OCI-LY3 (cell line): ENCODE results near the gene TNRC18.
"Not testable (repeated sequence)": the region's sequence is repeated elsewhere in the genome, so short reads cannot be mapped to it uniquely, and the experiment has no call there.

Experiments used
- EZH2phosphoT487 ChIP-seq: fragments of 200-600 bp; shearing (Covaris generic); IDR thresholded peaks from 2 replicates; pipeline ENCODE4 v1.6.1; 2018; ENCODE audit warnings: antibody characterized with exemption, mixed run types, low read depth
- TF ChIP-seq, protein P1 (sequence below): fragments of 200-600, 300-600 bp; sonication (generic); IDR thresholded peaks from 2 replicates; pipeline ENCODE4 v1.5.1; 2014; ENCODE audit warnings: antibody characterized with exemption, low read length, low read depth

GRCh38 chr7:5275510-5275909, 148.1 kb downstream of the TNRC18 start:
- TF ChIP-seq, protein P1, sequence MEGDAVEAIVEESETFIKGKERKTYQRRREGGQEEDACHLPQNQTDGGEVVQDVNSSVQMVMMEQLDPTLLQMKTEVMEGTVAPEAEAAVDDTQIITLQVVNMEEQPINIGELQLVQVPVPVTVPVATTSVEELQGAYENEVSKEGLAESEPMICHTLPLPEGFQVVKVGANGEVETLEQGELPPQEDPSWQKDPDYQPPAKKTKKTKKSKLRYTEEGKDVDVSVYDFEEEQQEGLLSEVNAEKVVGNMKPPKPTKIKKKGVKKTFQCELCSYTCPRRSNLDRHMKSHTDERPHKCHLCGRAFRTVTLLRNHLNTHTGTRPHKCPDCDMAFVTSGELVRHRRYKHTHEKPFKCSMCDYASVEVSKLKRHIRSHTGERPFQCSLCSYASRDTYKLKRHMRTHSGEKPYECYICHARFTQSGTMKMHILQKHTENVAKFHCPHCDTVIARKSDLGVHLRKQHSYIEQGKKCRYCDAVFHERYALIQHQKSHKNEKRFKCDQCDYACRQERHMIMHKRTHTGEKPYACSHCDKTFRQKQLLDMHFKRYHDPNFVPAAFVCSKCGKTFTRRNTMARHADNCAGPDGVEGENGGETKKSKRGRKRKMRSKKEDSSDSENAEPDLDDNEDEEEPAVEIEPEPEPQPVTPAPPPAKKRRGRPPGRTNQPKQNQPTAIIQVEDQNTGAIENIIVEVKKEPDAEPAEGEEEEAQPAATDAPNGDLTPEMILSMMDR: not testable (repeated sequence)
- TF ChIP-seq EZH2phosphoT487: not testable (repeated sequence)
